Testis (tissue), 3 donors: ENCODE measurements around the gene MED12L. TPM values are rescaled to one million over a fixed set of nuclear protein-coding genes. Genes with fewer than 3 reads are reported as not detected.

Experiments
- DNase-seq: peaks from one replicate; pipeline ENCODE4 v3.0.0-alpha.2; 2019
- H3K27ac ChIP-seq, 2 donors: fragments of 200-600 bp; sonication (generic); one replicate each; pipeline ENCODE4 v1.5.1; 2019
- H3K27me3 ChIP-seq: fragments of 200-600 bp; sonication (generic); one replicate; pipeline ENCODE4 v1.5.1; 2019
- H3K36me3 ChIP-seq: fragments of 200-600 bp; sonication (generic); one replicate; pipeline ENCODE4 v1.5.1; 2017; ENCODE audit warnings: low read depth; ENCODE audit errors: missing control alignments
- H3K4me1 ChIP-seq: fragments of 200-600 bp; sonication (generic); one replicate; pipeline ENCODE4 v1.5.1; 2019
- H3K4me3 ChIP-seq, 2 donors: fragments of 200-600 bp; sonication (generic); one replicate each; pipeline ENCODE4 v1.5.1; 2017 to 2019
- H3K9me3 ChIP-seq: fragments of 200-600 bp; sonication (generic); one replicate; pipeline ENCODE4 v1.5.1; 2017
- CTCF ChIP-seq, 3 experiments: fragments of 450-650 bp in 2 of 3; fragments of 200-600 bp in 1 of 3; sonication (generic) in 1 of 3; IDR thresholded peaks; one replicate each; pipeline ENCODE4 v1.5.1; 2016 to 2019; ENCODE audit warnings: antibody characterized with exemption in 3 of 3, mild to moderate bottlenecking in 2 of 3, moderate library complexity in 1 of 3
- POLR2A ChIP-seq: fragments of 450-650 bp; IDR thresholded peaks from one replicate; pipeline ENCODE4 v1.6.1; 2017; ENCODE audit warnings: antibody characterized with exemption, mild to moderate bottlenecking, moderate library complexity
- WGBS, 2 donors: methylation state at CpG; one replicate each; pipeline ENCODE4 v1.1.5; 2018; 5-methylcytosine and 5-hydroxymethylcytosine counted together
- intact Hi-C: fragments of 100-400 bp; cut with DNase I; formaldehyde crosslinking; loops from one replicate; pipeline ENCODE4 v1.15.1; 2023; ENCODE audit warnings: low total_unique reads
- polyA plus RNA-seq: library from polyadenylated mRNA; stranded (reverse); fragments of 350-450 nt; fragmentation: Illumina TruSeq; extraction: RNeasy Lipid Tissue Mini Kit (QIAGEN cat#74804); gene quantifications from one replicate; pipeline ENCODE4 v1.2.3, GENCODE V29; 2014; ENCODE audit warnings: low read depth, low replicate concordance; ENCODE audit not compliant: insufficient read depth
- total RNA-seq, 2 donors: library from RNA; depleted of rRNA; stranded (reverse); fragments of >200 nt; gene quantifications; one replicate each; pipeline ENCODE4 v1.2.3, GENCODE V29; 2016

Gene MED12L
- total and polyA plus RNA-seq, 3 donors from 2014 or later = 10.3 to 18.5 (median 10.4) TPM

GRCh38 chr3:151133175-151133574 lies 47.7 kb downstream of the MED12L start:
- no peaks in the 10 kb centered on the region for H3K4me1 ChIP-seq
- no peak overlapping the region for H3K27ac ChIP-seq
- H3K9me3 ChIP-seq = no peaks in the 10 kb centered on the region
- no peak for TF ChIP-seq POLR2A
- no peak for TF ChIP-seq CTCF (IDR thresholded peaks at IDR 0.05)
- 47 to 51% methylated on average over 3 of the region's 3 CpGs for WGBS, 2 donors
- no peaks in the 10 kb centered on the region for H3K27me3 ChIP-seq
- intact Hi-C loops = loop anchor here (10.0 kb wide), 1 partner anchor 348 kb away; no protein-coding TSS in a partner anchor
- no peak overlapping the region for H3K4me3 ChIP-seq
- H3K36me3 ChIP-seq = no peaks in the 10 kb centered on the region
- DNase-seq = no peak

GRCh38 chr3:151133917-151134450 lies 48.5 kb downstream of the MED12L start:
- no peaks in the 10 kb centered on the region for H3K4me1 ChIP-seq
- WGBS, 2 donors = 55 to 59% methylated on average over 8 of the region's 8 CpGs
- H3K36me3 ChIP-seq = no peaks in the 10 kb centered on the region
- H3K27ac ChIP-seq = no peak overlapping the region
- no peaks in the 10 kb centered on the region for H3K27me3 ChIP-seq
- TF ChIP-seq CTCF (IDR thresholded peaks at IDR 0.05) = no peak
- TF ChIP-seq POLR2A = no peak
- intact Hi-C loops = loop anchor here (10.0 kb wide), 1 partner anchor 349 kb away; no protein-coding TSS in a partner anchor
- H3K4me3 ChIP-seq = no peak overlapping the region
- no peaks in the 10 kb centered on the region for H3K9me3 ChIP-seq
- DNase-seq = no peak

- no peak for DNase-seq
- 84 to 87% methylated on average over 5 of the region's 5 CpGs for WGBS, 2 donors
- intact Hi-C loops = loop anchor here (10.0 kb wide), 1 partner anchor 351 kb away; no protein-coding TSS in a partner anchor
- H3K36me3 ChIP-seq = no peaks in the 10 kb centered on the region
- no peaks in the 10 kb centered on the region for H3K4me1 ChIP-seq
- no peaks in the 10 kb centered on the region for H3K27me3 ChIP-seq
- TF ChIP-seq POLR2A (no peak), CTCF (IDR thresholded peaks at IDR 0.05) (no peak)
- no peak overlapping the region for H3K4me3 ChIP-seq
- H3K27ac ChIP-seq = no peak overlapping the region
- no peaks in the 10 kb centered on the region for H3K9me3 ChIP-seq
These were observed 50.3 kb downstream of the MED12L start for GRCh38 chr3:151135541-151136337.

- intact Hi-C loops = no loop called here
These were observed 57.5 kb downstream of the MED12L start for GRCh38 chr3:151142929-151143328.

More at GRCh38 chr3:151142929-151143328, 57.5 kb downstream of the MED12L start:
- Histone ChIP-seq H3K4me1 (no peaks in the 10 kb centered on the region), H3K9me3 (no peaks in the 10 kb centered on the region), H3K36me3 (no peaks in the 10 kb centered on the region), H3K4me3 (no peak overlapping the region), H3K27me3 (no peaks in the 10 kb centered on the region), H3K27ac (no peak overlapping the region)
- TF ChIP-seq POLR2A (no peak), CTCF (IDR thresholded peaks at IDR 0.05) (no peak)
- no peak for DNase-seq
- WGBS, 2 donors = 66 to 73% methylated on average over 5 of the region's 5 CpGs
